GM12891 (cell line): ENCODE results near the gene TRAF6. TPM values are rescaled to one million over a fixed set of nuclear protein-coding genes. Genes with fewer than 3 reads are reported as not detected.
A peak's percentile ranks its signal among the peaks of the same experiment; 100 is the strongest.
"Not testable (repeated sequence)": the region's sequence is repeated elsewhere in the genome, so short reads cannot be mapped to it uniquely, and the experiment has no call there.

Experiments used
- DNase-seq: peaks from one replicate; pipeline ENCODE4 v3.0.0; 2011; ENCODE audit warnings: low spot score; ENCODE audit not compliant: insufficient read length
- FAIRE-seq: peaks from 2 replicates; lab custom pipeline; 2011; peaks lifted over from hg19 to GRCh38; lab: Jason Lieb, UNC
- PAX5 ChIP-seq: IDR thresholded peaks from 2 replicates; pipeline ENCODE4 v1.6.1; 2011; ENCODE audit warnings: low read length, moderate library complexity, mild to moderate bottlenecking; ENCODE audit not compliant: insufficient read depth, severe bottlenecking
- POLR2A ChIP-seq: IDR thresholded peaks from 2 replicates; pipeline ENCODE4 v1.6.1; 2011; ENCODE audit warnings: low read depth, low read length, control low read depth
- POLR2AphosphoS5 ChIP-seq: IDR thresholded peaks from 2 replicates; pipeline ENCODE4 v1.6.1; 2011; ENCODE audit warnings: low read depth, low read length, control low read depth
- POU2F2 ChIP-seq: IDR thresholded peaks from 2 replicates; pipeline ENCODE4 v1.6.1; 2011; ENCODE audit warnings: low read depth, mild to moderate bottlenecking, control low read depth, low read length, moderate library complexity
- SPI1 ChIP-seq: IDR thresholded peaks from 2 replicates; pipeline ENCODE4 v1.6.1; 2011; ENCODE audit warnings: low read depth, low read length, control low read depth
- TAF1 ChIP-seq: IDR thresholded peaks from 2 replicates; pipeline ENCODE4 v1.6.1; 2011; ENCODE audit warnings: low read depth, low read length, control low read depth
- polyA plus RNA-seq: library from polyadenylated mRNA; unstranded; fragments of >200 nt; gene quantifications from one replicate; pipeline ENCODE4 v1.2.1, GENCODE V29; 2012; ENCODE audit warnings: low read depth, missing spikeins, inconsistent platforms; ENCODE audit not compliant: missing spikeins

Gene TRAF6
- polyA plus RNA-seq = 3.0 TPM

GRCh38 chr11:36509694-36510593 lies at the start of gene TRAF6:
Gene TRAF6 (minus strand): TSS chr11:36510272. CDS start chr11:36501515, 8,757 bp downstream.
- peak; percentile 93 for FAIRE-seq
- TF ChIP-seq SPI1 (no peak), POU2F2 (peak; percentile 78), POLR2A (peak; percentile 92), TAF1 (peak; percentile 63; the same call in 1 of the 2 replicates), PAX5 (no peak), POLR2AphosphoS5 (peak; percentile 97)
- DNase-seq = peak; percentile 88

GRCh38 chr11:36558571-36559413 lies 48.7 kb upstream of the TRAF6 start:
- no peak for TF ChIP-seq TAF1
- TF ChIP-seq PAX5 = no peak
- FAIRE-seq (no peak), DNase-seq (peak; percentile 5)

- FAIRE-seq (no peak), DNase-seq (no peak)
- TF ChIP-seq POU2F2 (no peak), POLR2A (no peak)
These were observed 47.9 kb upstream of the TRAF6 start for GRCh38 chr11:36557991-36558390.

GRCh38 chr11:36557390-36557789 lies 47.3 kb upstream of the TRAF6 start:
- not testable (repeated sequence) for FAIRE-seq, DNase-seq

GRCh38 chr11:36550385-36551115 lies 40.5 kb upstream of the TRAF6 start:
- FAIRE-seq (no peak), DNase-seq (no peak)
- TF ChIP-seq TAF1 (no peak), POU2F2 (no peak), PAX5 (no peak), POLR2A (no peak), POLR2AphosphoS5 (no peak), SPI1 (no peak)

GRCh38 chr11:36540998-36541397 lies 30.9 kb upstream of the TRAF6 start:
- peak; percentile 87 for FAIRE-seq
- DNase-seq = peak; percentile 19
- TF ChIP-seq TAF1 (no peak), POLR2AphosphoS5 (no peak), PAX5 (no peak), POLR2A (no peak), SPI1 (no peak), POU2F2 (no peak)

- no peak for TF ChIP-seq POLR2A
- no peak for TF ChIP-seq POU2F2
- TF ChIP-seq PAX5 = no peak
- TF ChIP-seq TAF1 = no peak
- no peak for TF ChIP-seq POLR2AphosphoS5
- no peak for TF ChIP-seq SPI1
- FAIRE-seq (no peak), DNase-seq (no peak)
These were observed 24.3 kb upstream of the TRAF6 start for GRCh38 chr11:36534276-36534840.

- TF ChIP-seq PAX5 = no peak
- no peak for TF ChIP-seq POLR2A
- no peak for TF ChIP-seq SPI1
- TF ChIP-seq POU2F2 = no peak
- no peak for TF ChIP-seq TAF1
- no peak for TF ChIP-seq POLR2AphosphoS5
- no peak for FAIRE-seq
- no peak for DNase-seq
These were observed 23.0 kb upstream of the TRAF6 start for GRCh38 chr11:36532941-36533601.

- FAIRE-seq (no peak), DNase-seq (no peak)
- TF ChIP-seq POU2F2 (no peak), SPI1 (no peak), POLR2A (no peak), PAX5 (no peak), POLR2AphosphoS5 (no peak), TAF1 (no peak)
These were observed 20.8 kb upstream of the TRAF6 start for GRCh38 chr11:36530840-36531239.
